Gastrocnemius medialis (tissue), 4 donors: Measurements from ENCODE around the gene ACSBG1.

Experiments used
- POLR2A ChIP-seq, 2 donors: fragments of 450-650 bp; IDR thresholded peaks; one replicate each; pipeline ENCODE4 v1.6.1; 2017; ENCODE audit warnings: antibody characterized with exemption in 2 of 2, mild to moderate bottlenecking in 2 of 2, moderate library complexity in 2 of 2
- TF ChIP-seq, protein P1 (sequence below), 5 experiments: fragments of 450-650 bp in 3 of 5; fragments of 200-600 bp in 2 of 5; sonication (generic) in 2 of 5; IDR thresholded peaks in 4 of 5; conservative IDR thresholded peaks in 1 of 5; 1 replicate in 4 of 5; 2 replicates in 1 of 5; pipeline ENCODE4 v1.5.1; 2016 to 2019; ENCODE audit warnings: antibody characterized with exemption in 5 of 5, mild to moderate bottlenecking in 3 of 5, moderate library complexity in 3 of 5

DNA sequence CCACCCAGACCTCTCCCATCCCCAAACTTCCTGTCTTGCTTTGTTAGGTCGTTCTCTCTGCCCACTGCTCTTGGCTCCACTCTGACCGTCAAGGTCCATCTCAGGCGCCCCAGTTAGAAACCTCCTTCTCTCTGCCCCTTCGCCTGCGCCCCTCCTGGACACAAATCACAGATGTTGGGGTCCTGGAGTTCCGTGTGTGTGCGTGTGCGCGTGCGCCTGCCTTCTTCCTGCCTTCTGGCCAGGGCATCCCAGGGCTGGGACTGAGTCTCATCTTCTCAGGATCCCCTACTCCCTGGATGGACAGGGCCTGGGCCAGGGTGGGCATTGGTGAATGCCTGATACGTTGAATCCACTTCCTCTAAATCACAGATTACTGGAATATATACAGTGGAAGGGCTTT lies 869 bp downstream of the ACSBG1 start:
- TF ChIP-seq, protein P1, sequence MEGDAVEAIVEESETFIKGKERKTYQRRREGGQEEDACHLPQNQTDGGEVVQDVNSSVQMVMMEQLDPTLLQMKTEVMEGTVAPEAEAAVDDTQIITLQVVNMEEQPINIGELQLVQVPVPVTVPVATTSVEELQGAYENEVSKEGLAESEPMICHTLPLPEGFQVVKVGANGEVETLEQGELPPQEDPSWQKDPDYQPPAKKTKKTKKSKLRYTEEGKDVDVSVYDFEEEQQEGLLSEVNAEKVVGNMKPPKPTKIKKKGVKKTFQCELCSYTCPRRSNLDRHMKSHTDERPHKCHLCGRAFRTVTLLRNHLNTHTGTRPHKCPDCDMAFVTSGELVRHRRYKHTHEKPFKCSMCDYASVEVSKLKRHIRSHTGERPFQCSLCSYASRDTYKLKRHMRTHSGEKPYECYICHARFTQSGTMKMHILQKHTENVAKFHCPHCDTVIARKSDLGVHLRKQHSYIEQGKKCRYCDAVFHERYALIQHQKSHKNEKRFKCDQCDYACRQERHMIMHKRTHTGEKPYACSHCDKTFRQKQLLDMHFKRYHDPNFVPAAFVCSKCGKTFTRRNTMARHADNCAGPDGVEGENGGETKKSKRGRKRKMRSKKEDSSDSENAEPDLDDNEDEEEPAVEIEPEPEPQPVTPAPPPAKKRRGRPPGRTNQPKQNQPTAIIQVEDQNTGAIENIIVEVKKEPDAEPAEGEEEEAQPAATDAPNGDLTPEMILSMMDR (IDR thresholded peaks at IDR 0.05 in 4 of 5, conservative IDR thresholded peaks at IDR 0.05 in 1 of 5): no peak
- TF ChIP-seq POLR2A (IDR thresholded peaks at IDR 0.05): no peak
